GM12878 (cell line): Measurements from ENCODE around the gene DRAXIN.

Source experiments
- FOXM1 ChIP-seq: IDR thresholded peaks from 2 replicates; pipeline ENCODE4 v1.6.1; 2012; ENCODE audit warnings: low read depth, mild to moderate bottlenecking, inconsistent platforms, low read length, moderate library complexity
- MEF2A ChIP-seq: IDR thresholded peaks from 2 replicates; pipeline ENCODE4 v1.6.1; 2011; ENCODE audit warnings: low read depth, mild to moderate bottlenecking, low read length, moderate library complexity; ENCODE audit not compliant: insufficient read depth
- REST ChIP-seq: IDR thresholded peaks from 2 replicates; pipeline ENCODE4 v1.6.1; 2012; ENCODE audit warnings: mild to moderate bottlenecking, low read depth, low read length
- SRF ChIP-seq, 2 experiments: IDR thresholded peaks; 2 replicates each; pipeline ENCODE4 v1.6.1; 2011; ENCODE audit warnings: low read depth in 2 of 2, low read length in 2 of 2, mild to moderate bottlenecking in 1 of 2, moderate library complexity in 1 of 2
- TF ChIP-seq, protein P1 (sequence below), 3 experiments: IDR thresholded peaks in 2 of 3; conservative IDR thresholded peaks in 1 of 3; 2 replicates each; pipeline ENCODE4 v1.5.1; 2011; ENCODE audit warnings: low read depth in 3 of 3, low read length in 3 of 3, mild to moderate bottlenecking in 3 of 3, control low read depth in 2 of 3, moderate library complexity in 2 of 3, inconsistent platforms in 1 of 3, mixed read lengths in 1 of 3; ENCODE audit not compliant: control insufficient read depth in 2 of 3, insufficient read depth in 1 of 3; ENCODE audit errors: extremely low read depth in 1 of 3

- TF ChIP-seq SRF (IDR thresholded peaks at IDR 0.05; ENCODE audit: low read depth in 2 of 2, low read length in 2 of 2) (no peak), REST (no peak), FOXM1 (no peak), MEF2A (no peak)
- TF ChIP-seq, protein P1, sequence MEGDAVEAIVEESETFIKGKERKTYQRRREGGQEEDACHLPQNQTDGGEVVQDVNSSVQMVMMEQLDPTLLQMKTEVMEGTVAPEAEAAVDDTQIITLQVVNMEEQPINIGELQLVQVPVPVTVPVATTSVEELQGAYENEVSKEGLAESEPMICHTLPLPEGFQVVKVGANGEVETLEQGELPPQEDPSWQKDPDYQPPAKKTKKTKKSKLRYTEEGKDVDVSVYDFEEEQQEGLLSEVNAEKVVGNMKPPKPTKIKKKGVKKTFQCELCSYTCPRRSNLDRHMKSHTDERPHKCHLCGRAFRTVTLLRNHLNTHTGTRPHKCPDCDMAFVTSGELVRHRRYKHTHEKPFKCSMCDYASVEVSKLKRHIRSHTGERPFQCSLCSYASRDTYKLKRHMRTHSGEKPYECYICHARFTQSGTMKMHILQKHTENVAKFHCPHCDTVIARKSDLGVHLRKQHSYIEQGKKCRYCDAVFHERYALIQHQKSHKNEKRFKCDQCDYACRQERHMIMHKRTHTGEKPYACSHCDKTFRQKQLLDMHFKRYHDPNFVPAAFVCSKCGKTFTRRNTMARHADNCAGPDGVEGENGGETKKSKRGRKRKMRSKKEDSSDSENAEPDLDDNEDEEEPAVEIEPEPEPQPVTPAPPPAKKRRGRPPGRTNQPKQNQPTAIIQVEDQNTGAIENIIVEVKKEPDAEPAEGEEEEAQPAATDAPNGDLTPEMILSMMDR (IDR thresholded peaks at IDR 0.05 in 2 of 3, conservative IDR thresholded peaks at IDR 0.05 in 1 of 3; ENCODE audit: control insufficient read depth in 2 of 3, extremely low read depth in 1 of 3, insufficient read depth in 1 of 3, low read depth in 3 of 3, low read length in 3 of 3) = no peak
These were observed 42.3 kb upstream of the DRAXIN start for GRCh38 chr1:11649237-11649623.
